Fibroblast of pulmonary artery (primary cell): Measurements from ENCODE around the gene SPINK4.
A peak's percentile ranks its signal among the peaks of the same experiment; 100 is the strongest.

ENCODE experiments used
- DNase-seq: peaks from one replicate; pipeline ENCODE4 v3.0.0-alpha.2; 2010; ENCODE audit warnings: low read depth
- H3K4me3 ChIP-seq: replicated peaks from 2 replicates; pipeline ENCODE4 v1.5.1; 2011; ENCODE audit warnings: low read depth, mild to moderate bottlenecking, control low read depth, low read length, moderate library complexity
- CTCF ChIP-seq: IDR thresholded peaks from 2 replicates; pipeline ENCODE4 v1.5.1; 2011; ENCODE audit warnings: mild to moderate bottlenecking, control low read depth, low read length, inconsistent platforms; ENCODE audit errors: missing control alignments

Gene SPINK4

DNA sequence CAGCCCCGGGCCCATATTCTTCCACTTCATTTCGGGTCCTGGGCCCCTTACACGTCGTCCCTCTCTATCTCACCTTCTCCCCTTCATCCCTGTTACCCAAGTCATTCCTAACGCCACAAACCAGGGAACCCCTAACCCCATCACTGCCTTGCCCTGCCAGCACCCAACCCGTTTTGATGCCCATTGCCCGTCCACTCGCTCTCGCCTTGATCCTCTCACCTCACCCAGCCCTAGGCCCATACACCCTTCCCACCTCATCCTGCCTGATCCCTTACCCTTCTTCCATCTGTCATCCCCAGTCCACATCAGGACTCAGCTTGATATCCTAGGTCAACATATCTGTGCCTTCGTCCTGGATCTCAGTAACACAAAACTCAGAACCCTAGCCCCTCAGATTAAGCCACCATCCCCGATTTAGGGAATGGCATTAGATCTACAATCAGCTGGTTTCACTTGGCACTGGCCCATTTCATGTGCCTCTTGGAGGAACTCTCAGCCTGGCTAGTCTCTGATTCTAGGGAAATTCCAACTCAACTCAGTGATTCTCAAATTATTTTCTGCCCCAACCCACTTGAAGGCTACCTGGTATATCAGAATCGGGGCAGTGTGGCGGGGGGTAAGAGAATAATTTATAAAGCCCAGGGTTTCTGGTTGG is 25.4 kb downstream of the SPINK4 start:
- DNase-seq = peak; percentile 3
- no peak for TF ChIP-seq CTCF
- H3K4me3 ChIP-seq = peak overlapping the region; percentile 93

- H3K4me3 ChIP-seq = no peak overlapping the region
- DNase-seq = no peak
- no peak for TF ChIP-seq CTCF
Observed at GRCh38 chr9:33267151-33267767, 27.3 kb downstream of the SPINK4 start.

- no peak overlapping the region for H3K4me3 ChIP-seq
- DNase-seq = no peak
- TF ChIP-seq CTCF = no peak
Observed at GRCh38 chr9:33270146-33270545, 30.2 kb downstream of the SPINK4 start.

- no peak overlapping the region for H3K4me3 ChIP-seq
- no peak for DNase-seq
- TF ChIP-seq CTCF = no peak
Observed at GRCh38 chr9:33272061-33272460, 32.1 kb downstream of the SPINK4 start.

GRCh38 chr9:33273266-33273971 is 33.5 kb downstream of the SPINK4 start:
- H3K4me3 ChIP-seq = no peak overlapping the region
- DNase-seq = no peak
- no peak for TF ChIP-seq CTCF

- no peak for DNase-seq
- no peak for TF ChIP-seq CTCF
Observed at GRCh38 chr9:33273972-33274328, 34.0 kb downstream of the SPINK4 start.

GRCh38 chr9:33277484-33277883 is 37.5 kb downstream of the SPINK4 start:
- TF ChIP-seq CTCF = no peak
- no peak overlapping the region for H3K4me3 ChIP-seq
- no peak for DNase-seq

More at GRCh38 chr9:33273972-33274328, 34.0 kb downstream of the SPINK4 start:
- H3K4me3 ChIP-seq = no peak overlapping the region
